ENCODE data around the gene CLDN6. TPM values are rescaled to one million over a fixed set of nuclear protein-coding genes. Genes with fewer than 3 reads are reported as not detected.

CLDN6 gene
- total RNA-seq, 1 donor from 2014 or later: not detected

DNA sequence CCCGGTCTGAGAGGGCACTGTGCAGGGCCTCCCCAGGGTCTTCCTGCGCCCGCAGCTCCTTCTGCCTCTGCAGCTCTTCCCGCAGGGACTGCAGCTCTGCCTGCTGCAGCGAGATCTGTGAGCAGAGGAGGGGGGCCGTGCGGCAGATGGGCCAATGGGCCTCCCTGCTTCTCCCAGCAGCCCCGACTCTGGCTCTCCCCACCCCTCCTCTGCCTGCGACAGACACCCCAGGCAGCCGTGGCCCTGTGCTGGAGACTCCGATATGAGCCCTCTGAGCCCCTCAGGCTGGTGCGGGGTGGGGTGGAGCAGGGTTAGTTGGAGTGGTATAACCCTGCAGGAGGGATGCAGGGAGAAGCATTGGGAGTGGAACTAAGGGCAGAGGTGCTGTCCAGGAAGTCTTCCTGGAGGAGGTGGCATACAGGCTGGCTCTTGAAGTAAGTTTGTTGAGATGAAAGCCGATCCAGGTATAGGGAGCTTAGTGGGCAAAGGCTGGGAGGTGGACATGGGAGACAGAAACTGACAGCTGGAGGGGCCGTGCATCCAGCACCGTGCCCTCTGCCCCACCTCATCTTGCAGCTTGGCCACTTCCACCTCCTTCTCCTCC lies 10.8 kb upstream of the CLDN6 start:
- Histone ChIP-seq H3K27ac (ENCODE audit: low read depth, low read length) (no peak overlapping the region), H3K4me1 (ENCODE audit: control insufficient read depth in 3 of 3, insufficient read depth in 3 of 3, low read length in 3 of 3) (peaks cover 4 to 20% (median 16%) of the 10 kb centered on the region in 3 donors), H3K9ac (ENCODE audit: low read depth in 1 of 3, low read length in 3 of 3) (no peak overlapping the region), H3K27me3 (ENCODE audit: control insufficient read depth in 3 of 3, insufficient read depth in 3 of 3, low read length in 3 of 3) (peaks cover 36 to 48% (median 39%) of the 10 kb centered on the region in 3 donors), H3K4me3 (ENCODE audit: low read length in 3 of 3) (no peak overlapping the region), H3K36me3 (ENCODE audit: control insufficient read depth in 3 of 3, insufficient read depth in 3 of 3, low read length in 3 of 3) (peaks cover 14 to 19% (median 19%) of the 10 kb centered on the region in 3 donors), H3K9me3 (ENCODE audit: control insufficient read depth in 3 of 3, low read length in 3 of 3) (no peaks in the 10 kb centered on the region)

DNA sequence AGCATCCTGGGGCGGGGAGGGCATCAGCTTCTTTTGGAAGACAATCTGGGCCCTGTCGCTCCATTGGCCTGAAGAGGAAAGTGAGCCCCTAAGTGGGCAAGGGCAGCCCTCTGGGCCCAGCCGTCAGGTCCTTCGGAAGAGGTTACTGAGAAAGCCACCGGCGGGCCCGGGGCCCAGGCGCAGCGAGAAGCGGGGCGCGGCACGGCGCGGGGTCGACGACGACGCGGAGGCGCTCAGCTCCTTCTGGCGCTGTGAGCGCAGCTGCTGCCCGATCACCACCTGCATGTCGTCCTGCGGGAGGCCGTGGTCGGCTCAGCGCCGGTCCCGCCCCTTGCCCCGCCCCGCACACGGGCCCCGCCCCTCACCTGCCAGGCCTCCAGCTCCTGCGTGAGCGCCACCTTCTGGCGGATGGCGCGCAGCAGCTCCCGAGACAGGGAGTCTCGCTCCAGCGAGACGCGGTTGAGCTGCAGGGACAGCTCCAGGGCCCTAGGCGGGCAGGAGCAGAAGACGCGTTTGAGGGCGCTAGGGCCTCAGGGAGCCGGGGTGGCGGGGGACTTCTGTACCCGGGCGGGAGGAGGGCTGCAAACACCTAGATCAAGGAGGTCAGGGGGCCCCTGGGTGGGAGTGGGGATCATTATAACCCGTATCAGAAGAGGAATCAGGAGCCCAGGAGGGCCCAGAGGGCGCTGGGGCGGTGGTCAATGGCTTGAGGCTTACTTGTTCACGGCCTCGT lies 10.2 kb upstream of the CLDN6 start:
- H3K4me3 ChIP-seq (ENCODE audit: low read length in 3 of 3): no peak overlapping the region
- H3K9ac ChIP-seq (ENCODE audit: low read depth in 1 of 3, low read length in 3 of 3): no peak overlapping the region
- H3K9me3 ChIP-seq (ENCODE audit: control insufficient read depth in 3 of 3, low read length in 3 of 3): no peaks in the 10 kb centered on the region
- no peak overlapping the region for H3K27ac ChIP-seq (ENCODE audit: low read depth, low read length)
- H3K27me3 ChIP-seq (ENCODE audit: control insufficient read depth in 3 of 3, insufficient read depth in 3 of 3, low read length in 3 of 3): peaks cover 30 to 41% (median 32%) of the 10 kb centered on the region in 3 donors
- H3K36me3 ChIP-seq (ENCODE audit: control insufficient read depth in 3 of 3, insufficient read depth in 3 of 3, low read length in 3 of 3): peaks cover 14 to 19% (median 19%) of the 10 kb centered on the region in 3 donors
- peaks cover 9 to 26% (median 20%) of the 10 kb centered on the region in 3 donors for H3K4me1 ChIP-seq (ENCODE audit: control insufficient read depth in 3 of 3, insufficient read depth in 3 of 3, low read length in 3 of 3)

DNA sequence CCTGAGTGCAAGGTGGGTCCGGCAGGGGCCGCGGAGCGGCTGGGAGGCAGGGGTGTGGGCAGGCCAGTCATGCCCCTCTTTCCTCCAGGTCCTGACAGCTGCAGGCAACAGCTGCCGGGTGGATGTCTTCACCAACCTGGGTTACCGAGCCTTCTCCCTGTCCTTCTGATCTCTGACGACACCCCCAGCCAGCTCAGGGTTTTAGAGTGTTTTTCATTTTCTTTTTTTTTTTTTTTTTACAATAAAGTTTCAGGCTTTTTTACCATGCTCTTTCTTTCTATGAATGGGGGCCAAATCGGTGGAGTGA lies 9.5 kb upstream of the CLDN6 start:
- Histone ChIP-seq H3K27ac (ENCODE audit: low read depth, low read length) (no peak overlapping the region), H3K9ac (ENCODE audit: low read depth in 1 of 3, low read length in 3 of 3) (peak overlapping the region in 1 of 3 donors; percentile 40), H3K36me3 (ENCODE audit: control insufficient read depth in 3 of 3, insufficient read depth in 3 of 3, low read length in 3 of 3) (peaks cover 14 to 19% (median 19%) of the 10 kb centered on the region in 3 donors), H3K9me3 (ENCODE audit: control insufficient read depth in 3 of 3, low read length in 3 of 3) (no peaks in the 10 kb centered on the region), H3K4me3 (ENCODE audit: low read length in 3 of 3) (no peak overlapping the region), H3K27me3 (ENCODE audit: control insufficient read depth in 3 of 3, insufficient read depth in 3 of 3, low read length in 3 of 3) (peaks cover 29 to 36% (median 29%) of the 10 kb centered on the region in 3 donors), H3K4me1 (ENCODE audit: control insufficient read depth in 3 of 3, insufficient read depth in 3 of 3, low read length in 3 of 3) (peaks cover 16 to 33% (median 27%) of the 10 kb centered on the region in 3 donors)

DNA sequence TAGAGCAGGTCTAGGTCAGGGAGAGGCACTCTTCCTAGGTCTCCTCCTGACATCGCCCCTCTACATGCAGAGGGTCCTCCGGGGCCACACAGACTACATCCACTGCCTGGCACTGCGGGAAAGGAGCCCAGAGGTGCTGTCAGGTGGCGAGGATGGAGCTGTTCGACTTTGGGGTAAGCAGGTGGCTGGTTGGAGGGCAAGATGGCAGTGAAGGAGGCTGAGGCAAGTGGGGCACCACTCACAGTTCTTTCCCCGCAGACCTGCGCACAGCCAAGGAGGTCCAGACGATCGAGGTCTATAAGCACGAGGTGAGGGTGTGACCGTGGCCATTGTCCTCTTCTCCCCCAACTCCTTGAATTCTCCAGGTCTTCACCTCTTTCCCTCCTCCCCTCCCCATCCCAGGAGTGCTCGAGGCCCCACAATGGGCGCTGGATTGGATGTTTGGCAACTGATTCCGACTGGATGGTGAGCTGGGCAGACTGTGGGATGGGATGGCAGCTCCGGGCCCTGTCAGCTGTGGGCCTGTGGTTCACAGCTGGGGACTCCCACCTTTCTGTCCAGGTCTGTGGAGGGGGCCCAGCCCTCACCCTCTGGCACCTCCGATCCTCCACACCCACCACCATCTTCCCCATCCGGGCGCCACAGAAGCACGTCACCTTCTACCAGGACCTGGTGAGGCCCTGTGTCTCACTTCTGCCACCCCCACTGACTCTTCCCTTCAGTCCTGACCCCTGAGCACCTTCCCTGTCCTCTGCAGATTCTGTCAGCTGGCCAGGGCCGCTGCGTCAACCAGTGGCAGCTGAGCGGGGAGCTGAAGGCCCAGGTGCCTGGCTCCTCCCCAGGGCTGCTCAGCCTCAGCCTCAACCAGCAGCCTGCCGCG lies 8.9 kb upstream of the CLDN6 start:
- peaks cover 22 to 38% (median 33%) of the 10 kb centered on the region in 3 donors for H3K4me1 ChIP-seq (ENCODE audit: control insufficient read depth in 3 of 3, insufficient read depth in 3 of 3, low read length in 3 of 3)
- H3K27ac ChIP-seq (ENCODE audit: low read depth, low read length): no peak overlapping the region
- H3K4me3 ChIP-seq (ENCODE audit: low read length in 3 of 3): no peak overlapping the region
- peak overlapping the region in 1 of 3 donors; percentile 40 for H3K9ac ChIP-seq (ENCODE audit: low read depth in 1 of 3, low read length in 3 of 3)
- peaks cover 26 to 31% (median 27%) of the 10 kb centered on the region in 3 donors for H3K27me3 ChIP-seq (ENCODE audit: control insufficient read depth in 3 of 3, insufficient read depth in 3 of 3, low read length in 3 of 3)
- H3K36me3 ChIP-seq (ENCODE audit: control insufficient read depth in 3 of 3, insufficient read depth in 3 of 3, low read length in 3 of 3): peaks cover 14 to 20% (median 19%) of the 10 kb centered on the region in 3 donors
- no peaks in the 10 kb centered on the region for H3K9me3 ChIP-seq (ENCODE audit: control insufficient read depth in 3 of 3, low read length in 3 of 3)

DNA sequence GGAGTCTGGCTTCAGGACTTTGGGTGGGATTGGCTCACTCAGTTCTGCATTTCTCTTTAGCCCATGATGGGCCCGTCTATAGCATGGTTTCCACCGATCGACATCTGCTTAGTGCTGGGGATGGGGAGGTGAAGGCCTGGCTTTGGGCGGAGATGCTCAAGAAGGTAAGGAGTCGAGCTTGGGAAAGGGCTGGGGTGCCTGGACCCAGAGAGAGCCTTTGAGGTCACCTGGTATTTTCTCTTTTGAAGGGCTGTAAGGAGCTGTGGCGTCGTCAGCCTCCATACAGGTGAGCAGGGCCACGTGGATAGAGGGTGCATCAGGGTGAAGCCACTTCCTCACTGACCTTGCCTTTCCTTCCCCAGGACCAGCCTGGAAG lies 8.0 kb upstream of the CLDN6 start:
- Histone ChIP-seq H3K9me3 (ENCODE audit: control insufficient read depth in 3 of 3, low read length in 3 of 3) (no peaks in the 10 kb centered on the region), H3K4me3 (ENCODE audit: low read length in 3 of 3) (no peak overlapping the region), H3K4me1 (ENCODE audit: control insufficient read depth in 3 of 3, insufficient read depth in 3 of 3, low read length in 3 of 3) (peaks cover 30 to 46% (median 38%) of the 10 kb centered on the region in 3 donors), H3K9ac (ENCODE audit: low read depth in 1 of 3, low read length in 3 of 3) (no peak overlapping the region), H3K27me3 (ENCODE audit: control insufficient read depth in 3 of 3, insufficient read depth in 3 of 3, low read length in 3 of 3) (peaks cover 23 to 25% (median 25%) of the 10 kb centered on the region in 3 donors), H3K27ac (ENCODE audit: low read depth, low read length) (no peak overlapping the region), H3K36me3 (ENCODE audit: control insufficient read depth in 3 of 3, insufficient read depth in 3 of 3, low read length in 3 of 3) (peaks cover 14 to 23% (median 19%) of the 10 kb centered on the region in 3 donors)

DNA sequence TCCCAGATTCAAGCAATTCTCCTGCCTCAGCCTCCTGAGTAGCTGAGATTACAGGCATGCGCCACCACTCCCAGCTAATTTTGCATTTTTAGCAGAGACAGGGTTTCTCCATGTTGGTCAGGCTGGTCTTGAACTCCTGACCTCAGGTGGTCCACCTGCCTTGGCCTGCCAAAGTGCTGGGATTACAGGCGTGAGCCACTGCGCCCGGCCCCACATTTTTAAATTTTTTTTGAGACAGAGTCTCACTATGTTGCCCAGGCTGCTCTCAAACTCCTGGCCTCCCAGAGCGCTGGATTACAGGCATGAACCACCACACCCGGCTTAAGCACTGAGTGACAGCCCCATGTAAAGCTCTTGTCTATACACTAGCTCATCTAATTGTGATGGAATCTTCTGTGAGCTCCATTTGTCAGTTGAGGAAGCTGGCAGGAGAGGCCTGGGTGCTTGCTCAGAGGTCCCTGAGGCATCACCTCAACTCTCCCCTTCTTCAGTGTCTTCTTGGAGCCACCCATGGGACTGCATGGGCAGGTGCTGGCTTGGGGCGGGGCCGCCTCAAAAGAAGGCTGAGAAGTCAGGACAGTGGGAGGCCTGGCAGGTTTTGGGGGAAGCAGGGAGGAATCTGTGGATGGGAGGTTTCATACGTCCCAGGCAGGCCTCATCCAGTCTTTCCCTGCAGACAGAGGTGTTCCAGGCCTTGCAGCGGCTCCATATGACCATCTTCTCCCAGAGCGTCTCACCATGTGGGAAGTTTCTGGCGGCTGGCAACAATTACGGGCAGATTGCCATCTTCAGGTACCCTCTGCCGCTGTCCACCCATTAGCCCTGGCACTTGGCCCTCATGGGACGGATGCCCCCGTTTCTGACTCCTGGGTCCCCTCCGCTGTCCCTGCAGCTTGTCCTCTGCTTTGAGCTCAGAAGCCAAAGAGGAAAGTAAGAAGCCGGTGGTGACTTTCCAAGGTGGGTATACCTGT lies 7.3 kb upstream of the CLDN6 start:
- Histone ChIP-seq H3K9me3 (ENCODE audit: control insufficient read depth in 3 of 3, low read length in 3 of 3) (no peaks in the 10 kb centered on the region), H3K4me3 (ENCODE audit: low read length in 3 of 3) (no peak overlapping the region), H3K27me3 (ENCODE audit: control insufficient read depth in 3 of 3, insufficient read depth in 3 of 3, low read length in 3 of 3) (peaks cover 18 to 19% (median 19%) of the 10 kb centered on the region in 3 donors), H3K9ac (ENCODE audit: low read depth in 1 of 3, low read length in 3 of 3) (no peak overlapping the region), H3K27ac (ENCODE audit: low read depth, low read length) (no peak overlapping the region), H3K4me1 (ENCODE audit: control insufficient read depth in 3 of 3, insufficient read depth in 3 of 3, low read length in 3 of 3) (peaks cover 34 to 50% (median 40%) of the 10 kb centered on the region in 3 donors), H3K36me3 (ENCODE audit: control insufficient read depth in 3 of 3, insufficient read depth in 3 of 3, low read length in 3 of 3) (peaks cover 14 to 23% (median 19%) of the 10 kb centered on the region in 3 donors)

DNA sequence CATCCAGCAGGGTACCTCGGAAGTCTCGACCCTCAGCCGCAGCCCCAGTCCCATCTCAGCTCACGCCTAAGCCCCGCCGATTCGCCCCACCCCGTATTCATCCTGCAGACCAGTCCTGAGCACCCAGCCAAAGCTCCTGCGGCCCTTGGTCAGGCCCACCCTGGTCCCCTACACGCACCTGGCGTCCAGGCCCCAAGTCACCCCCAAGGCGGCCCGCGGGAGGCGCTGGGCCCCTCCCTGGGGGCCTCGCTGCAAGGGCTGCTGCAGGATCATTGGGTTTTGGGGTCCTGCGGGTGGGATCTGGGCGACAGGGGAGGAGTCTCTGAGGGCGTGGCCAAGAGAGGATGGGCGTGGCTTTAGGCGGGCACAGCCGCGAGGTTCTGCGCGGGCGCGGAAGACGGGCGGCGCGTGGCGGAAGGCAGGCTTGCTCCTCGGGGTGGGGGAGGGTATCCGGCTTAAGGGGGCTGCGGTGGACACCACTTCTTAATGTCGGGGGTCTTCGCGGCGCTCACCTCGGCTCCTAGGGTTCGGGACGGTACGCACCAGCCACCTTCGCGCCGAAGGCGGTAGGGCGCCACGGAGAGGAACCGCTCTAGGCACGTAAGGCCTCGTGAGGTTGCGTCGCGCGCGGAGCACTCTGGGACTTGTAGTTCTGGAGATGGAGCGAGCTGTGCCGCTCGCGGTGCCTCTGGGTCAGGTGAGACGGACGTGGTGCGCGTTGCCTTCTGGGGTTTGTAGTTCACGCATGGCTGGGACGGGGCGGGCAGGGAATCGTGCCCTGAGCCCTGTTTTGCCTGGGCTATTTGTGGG lies 5.9 kb upstream of the CLDN6 start, which contains the start of the genes HCFC1R1 and THOC6:
TSS of gene HCFC1R1 (minus strand) at position 274 of the 810 bp plus-strand sequence. CDS start at position 273, 1 bp downstream.
TSS of gene THOC6 (plus strand) at position 367 of the 810 bp plus-strand sequence. CDS start at position 659, 292 bp downstream.
- Histone ChIP-seq H3K9ac (ENCODE audit: low read depth in 1 of 3, low read length in 3 of 3) (peak within 1 kb of the TSS; percentile 85 to 95 (median 89)), H3K27ac (ENCODE audit: low read depth, low read length) (peak within 1 kb of the TSS; percentile 97), H3K27me3 (ENCODE audit: control insufficient read depth in 3 of 3, insufficient read depth in 3 of 3, low read length in 3 of 3) (peaks cover 3 to 4% (median 4%) of the 10 kb centered on the region in 3 donors), H3K4me3 (ENCODE audit: low read length in 3 of 3) (peak within 1 kb of the TSS; percentile 85 to 96 (median 92)), H3K4me1 (ENCODE audit: control insufficient read depth in 3 of 3, insufficient read depth in 3 of 3, low read length in 3 of 3) (peaks cover 36 to 48% (median 38%) of the 10 kb centered on the region in 3 donors), H3K36me3 (ENCODE audit: control insufficient read depth in 3 of 3, insufficient read depth in 3 of 3, low read length in 3 of 3) (peaks cover 14 to 23% (median 19%) of the 10 kb centered on the region in 3 donors), H3K9me3 (ENCODE audit: control insufficient read depth in 3 of 3, low read length in 3 of 3) (no peaks in the 10 kb centered on the region)

DNA sequence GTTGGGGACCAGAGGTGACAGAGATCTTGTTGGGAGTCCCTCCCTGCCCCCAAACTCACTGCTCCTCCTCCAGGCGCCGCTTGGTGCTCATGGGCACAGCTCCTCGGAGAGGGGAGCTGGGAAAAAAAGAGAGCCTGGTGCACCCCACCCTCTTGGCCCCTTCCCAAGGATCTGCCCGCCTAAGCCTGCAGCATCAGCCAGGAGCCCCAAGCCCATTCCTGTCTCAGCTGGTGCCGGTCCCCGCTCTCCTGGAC lies 5.4 kb upstream of the CLDN6 start:
- H3K27ac ChIP-seq (ENCODE audit: low read depth, low read length): peak overlapping the region; percentile 97
- peak overlapping the region; percentile 85 to 96 (median 92) for H3K4me3 ChIP-seq (ENCODE audit: low read length in 3 of 3)
- H3K4me1 ChIP-seq (ENCODE audit: control insufficient read depth in 3 of 3, insufficient read depth in 3 of 3, low read length in 3 of 3): peaks cover 33 to 43% (median 38%) of the 10 kb centered on the region in 3 donors
- peaks cover 4% of the 10 kb centered on the region in 3 donors for H3K27me3 ChIP-seq (ENCODE audit: control insufficient read depth in 3 of 3, insufficient read depth in 3 of 3, low read length in 3 of 3)
- H3K36me3 ChIP-seq (ENCODE audit: control insufficient read depth in 3 of 3, insufficient read depth in 3 of 3, low read length in 3 of 3): peaks cover 14 to 23% (median 19%) of the 10 kb centered on the region in 3 donors
- H3K9me3 ChIP-seq (ENCODE audit: control insufficient read depth in 3 of 3, low read length in 3 of 3): no peaks in the 10 kb centered on the region
- H3K9ac ChIP-seq (ENCODE audit: low read depth in 1 of 3, low read length in 3 of 3): peak overlapping the region; percentile 85 to 95 (median 89)
